ENCODE results near the gene CUX1. TPM values are rescaled to one million over a fixed set of nuclear protein-coding genes. Genes with fewer than 3 reads are reported as not detected.

Gene CUX1
- total RNA-seq, 2 experiments from 2014 or later: 20.2 to 20.4 TPM

GRCh38 chr7:102292813-102293798 is 475.7 kb downstream of the CUX1 start:
- Mint-ChIP-seq H3K9me3 (no peaks in the 10 kb centered on the region), H3K4me3 (no peak overlapping the region), H3K27me3 (peaks cover 4% of the 10 kb centered on the region), H3K36me3 (ENCODE audit: low read depth) (no peaks in the 10 kb centered on the region), H3K4me1 (ENCODE audit: low read depth) (peaks cover 25% of the 10 kb centered on the region), H3K27ac (no peak overlapping the region)
- ATAC-seq (no peak), DNase-seq (no peak)
- CTCF ChIA-PET: no interaction called here
- intact Hi-C loops (cut with micrococcal nuclease): no loop called here
- POLR2A ChIA-PET: interaction anchor here (0.6 kb wide), 1 partner anchor 148 kb away, joined by 3 read pairs; no protein-coding TSS in a partner anchor
- TF ChIP-seq, protein P1, sequence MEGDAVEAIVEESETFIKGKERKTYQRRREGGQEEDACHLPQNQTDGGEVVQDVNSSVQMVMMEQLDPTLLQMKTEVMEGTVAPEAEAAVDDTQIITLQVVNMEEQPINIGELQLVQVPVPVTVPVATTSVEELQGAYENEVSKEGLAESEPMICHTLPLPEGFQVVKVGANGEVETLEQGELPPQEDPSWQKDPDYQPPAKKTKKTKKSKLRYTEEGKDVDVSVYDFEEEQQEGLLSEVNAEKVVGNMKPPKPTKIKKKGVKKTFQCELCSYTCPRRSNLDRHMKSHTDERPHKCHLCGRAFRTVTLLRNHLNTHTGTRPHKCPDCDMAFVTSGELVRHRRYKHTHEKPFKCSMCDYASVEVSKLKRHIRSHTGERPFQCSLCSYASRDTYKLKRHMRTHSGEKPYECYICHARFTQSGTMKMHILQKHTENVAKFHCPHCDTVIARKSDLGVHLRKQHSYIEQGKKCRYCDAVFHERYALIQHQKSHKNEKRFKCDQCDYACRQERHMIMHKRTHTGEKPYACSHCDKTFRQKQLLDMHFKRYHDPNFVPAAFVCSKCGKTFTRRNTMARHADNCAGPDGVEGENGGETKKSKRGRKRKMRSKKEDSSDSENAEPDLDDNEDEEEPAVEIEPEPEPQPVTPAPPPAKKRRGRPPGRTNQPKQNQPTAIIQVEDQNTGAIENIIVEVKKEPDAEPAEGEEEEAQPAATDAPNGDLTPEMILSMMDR (IDR thresholded peaks at IDR 0.05): no peak

DNA sequence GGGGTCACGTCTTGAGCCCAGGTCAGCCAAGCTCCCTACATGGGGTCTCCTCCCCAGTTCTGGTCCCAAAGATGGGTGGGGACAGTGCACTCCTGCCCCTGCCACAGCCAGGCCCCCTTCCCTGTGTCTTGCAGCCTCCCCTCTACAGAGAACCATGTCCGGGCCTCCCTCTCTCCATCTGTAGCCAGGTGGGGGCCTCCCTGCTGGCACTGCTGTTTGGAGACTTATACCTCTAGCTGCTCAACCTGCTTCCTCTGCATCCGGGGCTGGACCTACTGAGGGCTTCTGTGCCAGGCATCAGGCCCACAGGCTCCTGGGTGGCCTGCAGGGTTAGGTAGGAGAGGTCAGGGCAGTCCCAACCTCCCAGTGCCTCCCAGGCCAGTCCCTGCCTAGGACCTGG is 477.2 kb downstream of the CUX1 start:
- POLR2A ChIA-PET: interaction anchor here (1.4 kb wide), 1 partner anchor 93 kb away, joined by 4 read pairs; no protein-coding TSS in a partner anchor
- DNase-seq: no peak
- Mint-ChIP-seq H3K27ac (no peak overlapping the region), H3K4me1 (ENCODE audit: low read depth) (peaks cover 16% of the 10 kb centered on the region), H3K4me3 (no peak overlapping the region), H3K27me3 (peaks cover 4% of the 10 kb centered on the region), H3K9me3 (no peaks in the 10 kb centered on the region), H3K36me3 (ENCODE audit: low read depth) (no peaks in the 10 kb centered on the region)
- TF ChIP-seq, protein P1 (IDR thresholded peaks at IDR 0.05): no peak
- CTCF ChIA-PET: interaction anchor here (0.6 kb wide), 1 partner anchor 830 kb away, joined by 4 read pairs; no protein-coding TSS in a partner anchor
- ATAC-seq: no peak
- intact Hi-C loops (cut with micrococcal nuclease): no loop called here

DNA sequence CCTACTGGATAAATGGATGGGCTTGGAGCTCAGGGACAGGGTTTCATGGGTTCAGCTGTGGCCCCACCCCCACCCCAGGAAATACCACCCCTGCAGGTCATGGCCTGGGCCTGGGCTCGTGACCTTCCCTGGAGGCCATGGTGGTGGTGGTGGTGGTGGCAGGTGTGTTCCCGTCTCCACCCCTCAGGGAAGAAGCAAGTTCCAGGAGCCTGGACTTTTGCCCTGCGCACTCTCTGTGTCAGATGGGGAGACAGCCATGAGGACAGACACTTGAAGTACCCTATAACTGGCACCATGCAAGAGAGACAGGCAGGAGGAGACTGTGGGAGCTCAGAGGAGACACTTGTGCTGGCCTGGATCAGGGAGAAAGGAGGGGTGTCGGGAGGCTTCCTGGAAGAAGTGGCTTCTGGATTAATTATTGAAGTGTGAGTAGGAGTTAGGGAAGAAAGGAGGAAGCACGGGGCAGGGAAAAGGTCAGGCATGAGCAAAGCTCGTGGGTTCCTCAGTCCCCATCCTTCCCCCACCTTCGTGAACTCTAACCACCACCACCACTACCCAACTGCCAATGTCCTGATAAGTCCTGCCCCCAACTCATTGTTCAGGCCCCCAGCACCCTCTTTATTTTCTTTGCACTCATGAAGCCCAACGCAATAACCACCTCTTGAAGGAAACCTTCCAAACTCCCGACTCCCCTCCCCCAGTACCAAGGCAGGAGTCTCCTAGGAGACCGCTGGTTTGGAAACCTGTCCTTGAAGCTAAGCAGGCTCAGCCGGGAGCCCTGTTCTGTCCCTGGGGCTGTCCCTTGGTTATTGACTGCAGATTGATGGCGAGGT is 478.1 kb downstream of the CUX1 start:
- Mint-ChIP-seq H3K27me3 (peaks cover 4% of the 10 kb centered on the region), H3K4me3 (no peak overlapping the region), H3K36me3 (ENCODE audit: low read depth) (no peaks in the 10 kb centered on the region), H3K4me1 (ENCODE audit: low read depth) (peaks cover 14% of the 10 kb centered on the region), H3K9me3 (no peaks in the 10 kb centered on the region), H3K27ac (no peak overlapping the region)
- intact Hi-C loops (cut with micrococcal nuclease): no loop called here
- TF ChIP-seq, protein P1 (IDR thresholded peaks at IDR 0.05): no peak
- no peak for ATAC-seq
- DNase-seq: no peak
- CTCF ChIA-PET: no interaction called here
- POLR2A ChIA-PET: interaction anchor here (0.7 to 1.4 kb wide), 2 partner anchors 11 to 92 kb away, joined by 3 to 4 read pairs; no protein-coding TSS in a partner anchor

DNA sequence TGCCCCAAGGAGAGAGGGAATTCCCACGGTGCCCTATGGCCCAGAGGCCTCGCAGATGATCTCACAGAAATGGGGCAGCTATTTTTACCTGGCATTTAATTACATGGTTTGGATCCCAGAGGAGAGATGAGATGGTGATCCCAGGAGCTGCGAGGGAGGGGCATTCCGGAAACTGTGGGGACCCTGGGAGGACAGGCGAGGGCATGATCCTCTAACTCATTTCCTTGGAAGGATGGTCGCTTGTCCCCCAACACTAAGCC is 478.7 kb downstream of the CUX1 start:
- H3K36me3 Mint-ChIP-seq (ENCODE audit: low read depth): no peaks in the 10 kb centered on the region
- ChIA-PET CTCF (no interaction called here), POLR2A (interaction anchor here (0.7 kb wide), 1 partner anchor 11 kb away, joined by 3 read pairs; no protein-coding TSS in a partner anchor)
- H3K4me3 Mint-ChIP-seq: no peak overlapping the region
- TF ChIP-seq, protein P1 (IDR thresholded peaks at IDR 0.05): no peak
- no peak for DNase-seq
- intact Hi-C loops (cut with micrococcal nuclease): no loop called here
- H3K27me3 Mint-ChIP-seq: peaks cover 4% of the 10 kb centered on the region
- H3K9me3 Mint-ChIP-seq: no peaks in the 10 kb centered on the region
- no peak overlapping the region for H3K27ac Mint-ChIP-seq
- ATAC-seq: no peak
- H3K4me1 Mint-ChIP-seq (ENCODE audit: low read depth): peaks cover 14% of the 10 kb centered on the region

Data from activated CD8-positive, alpha-beta T cell treated with anti-CD3 and anti-CD28 coated beads for 36 hours (primary cell).